NCI-H2029 (cell line): ENCODE data around the gene ELF3.
A peak's percentile ranks its signal among the peaks of the same experiment; 100 is the strongest.
"Not testable (repeated sequence)": the region's sequence is repeated elsewhere in the genome, so short reads cannot be mapped to it uniquely, and the experiment has no call there.

Experiments
- DNase-seq: peaks from one replicate; lab custom pipeline; 2025; lab: John Stamatoyannopoulos, UW

ELF3 gene

GRCh38 chr1:202034683-202035462 lies 24.5 kb downstream of the ELF3 start:
- peak; percentile 92 for DNase-seq

DNA sequence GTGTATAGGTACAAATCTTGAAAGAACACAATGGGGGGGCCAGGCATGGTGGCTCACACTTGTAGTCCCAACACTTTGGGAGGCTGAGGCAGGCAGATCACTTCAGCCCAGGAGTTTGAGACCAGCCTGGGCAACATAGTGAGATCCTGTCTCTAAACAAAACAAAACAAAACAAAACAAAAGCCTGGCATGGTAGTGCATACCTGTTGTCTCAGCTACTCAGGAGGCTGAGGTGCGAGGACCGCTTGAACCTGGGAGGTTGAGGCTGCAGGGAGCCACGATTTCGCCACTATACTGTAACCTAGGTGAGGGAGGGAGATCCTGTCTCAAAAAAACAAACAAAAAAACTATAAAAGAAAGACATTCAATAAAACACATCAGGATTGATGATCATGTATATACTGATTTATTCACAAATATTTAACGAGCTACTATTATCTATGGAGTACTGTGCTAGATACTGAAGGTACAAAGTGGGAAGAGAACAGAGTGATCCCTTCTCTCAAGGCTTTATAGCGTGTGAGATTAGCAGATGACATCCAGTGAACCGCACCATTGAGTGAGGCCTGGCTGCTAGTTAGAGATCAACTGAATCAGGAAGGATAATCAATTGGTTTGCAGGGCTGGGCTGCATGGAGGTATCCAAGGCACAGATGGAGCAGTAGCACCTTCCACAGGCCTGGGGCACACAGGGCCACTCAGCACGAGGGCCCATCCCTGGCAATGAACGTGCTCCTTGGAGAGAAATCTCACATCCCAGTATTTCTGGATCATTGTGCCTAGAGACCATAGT lies 26.4 kb downstream of the ELF3 start:
- DNase-seq, result no peak

DNA sequence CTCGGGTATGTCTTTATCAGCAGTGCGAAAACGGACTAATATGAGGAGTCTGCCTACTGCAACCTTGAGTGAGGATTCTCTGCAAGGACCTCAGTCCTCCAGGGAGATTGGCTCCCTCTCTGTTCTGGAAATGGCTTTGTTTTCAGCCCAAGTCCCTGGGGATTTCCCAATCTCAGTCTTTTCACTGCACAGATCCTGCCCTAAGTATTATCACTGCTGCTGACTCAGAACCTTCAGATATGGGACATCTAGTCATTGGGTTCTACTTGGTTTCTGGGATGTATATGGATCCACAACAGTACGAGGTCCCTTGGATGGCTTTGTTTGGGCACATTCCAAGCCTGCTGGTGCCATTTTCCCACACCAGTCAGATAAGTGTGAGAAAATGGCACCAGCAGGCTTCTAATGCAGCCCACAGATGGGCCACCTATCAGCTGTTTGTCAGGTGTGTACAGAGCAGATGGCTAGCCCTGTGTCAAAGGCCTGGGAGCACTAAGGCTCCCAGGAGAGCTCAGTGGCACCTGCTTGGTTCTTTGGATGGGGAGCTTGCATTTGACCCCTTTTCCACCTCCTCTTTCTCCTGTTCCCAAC lies 27.4 kb downstream of the ELF3 start:
- DNase-seq, result no peak

GRCh38 chr1:202038688-202039346 lies 28.4 kb downstream of the ELF3 start:
- DNase-seq, result no peak

- DNase-seq, result peak; percentile 84
Measured at GRCh38 chr1:202045705-202046104, 35.3 kb downstream of the ELF3 start.

- DNase-seq, result peak; percentile 96
Measured at GRCh38 chr1:202046227-202046626, 35.8 kb downstream of the ELF3 start.

GRCh38 chr1:202046748-202047708 lies 36.6 kb downstream of the ELF3 start:
- DNase-seq, result peak; percentile 78

GRCh38 chr1:202047977-202048376 lies 37.6 kb downstream of the ELF3 start:
- DNase-seq, result peak; percentile 49

- peak; percentile 47 for DNase-seq
Measured at GRCh38 chr1:202049129-202049528, 38.7 kb downstream of the ELF3 start.

GRCh38 chr1:202054094-202054493 lies 43.7 kb downstream of the ELF3 start:
- DNase-seq, result no peak

GRCh38 chr1:202054673-202055072 lies 44.3 kb downstream of the ELF3 start:
- not testable (repeated sequence) for DNase-seq

DNA sequence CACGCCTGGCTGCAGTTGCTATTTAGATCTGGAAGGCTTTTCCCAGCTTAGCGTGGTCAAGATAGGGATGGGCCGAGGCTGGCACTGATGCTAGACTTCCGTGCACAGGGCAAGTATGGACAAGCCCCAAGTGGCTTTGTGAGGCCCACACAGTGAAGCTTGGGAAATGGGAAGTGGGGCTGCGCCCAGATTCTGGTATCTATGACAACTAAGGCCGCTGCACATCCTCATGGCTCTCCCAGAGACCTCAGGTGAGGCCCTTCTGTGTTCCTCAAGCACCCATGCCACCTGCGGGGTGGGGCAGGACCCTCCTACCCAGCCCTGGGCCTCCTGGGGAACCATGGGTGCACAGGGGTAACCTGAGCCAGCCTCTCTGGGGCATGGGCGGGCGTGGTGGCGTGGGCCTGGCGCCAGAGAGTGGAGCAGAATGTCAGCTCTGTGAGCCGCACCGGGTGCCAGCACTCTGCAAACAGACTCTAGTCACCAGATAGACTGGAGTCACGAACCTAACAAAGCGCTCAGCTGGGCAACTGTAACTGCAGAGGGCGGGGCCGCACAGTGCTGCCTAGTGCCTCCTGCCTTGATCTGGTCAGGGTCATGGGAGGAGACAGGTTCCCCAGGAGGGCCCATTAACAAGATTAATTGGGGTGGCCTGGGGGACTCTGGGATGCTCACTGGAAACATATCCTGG lies 46.4 kb downstream of the ELF3 start:
- peak; percentile 97 for DNase-seq

DNA sequence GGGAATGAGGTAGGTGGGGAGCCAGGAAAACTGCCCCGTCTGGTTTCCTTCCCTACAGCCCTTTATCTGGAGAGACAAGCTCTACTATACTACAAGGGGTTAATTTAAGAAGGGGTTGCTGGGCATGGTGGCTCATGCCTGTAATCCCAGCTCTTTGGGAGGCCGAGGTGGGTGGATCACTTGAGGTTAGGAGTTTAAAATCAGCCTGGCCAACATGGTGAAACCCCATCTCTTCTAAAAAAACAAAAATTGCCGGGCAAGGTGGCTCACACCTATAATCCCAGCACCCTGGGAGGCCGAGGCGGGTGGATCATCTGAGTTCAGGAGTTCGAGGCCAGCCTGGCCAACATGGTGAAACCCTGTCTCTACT lies 46.9 kb downstream of the ELF3 start:
- not testable (repeated sequence) for DNase-seq

DNA sequence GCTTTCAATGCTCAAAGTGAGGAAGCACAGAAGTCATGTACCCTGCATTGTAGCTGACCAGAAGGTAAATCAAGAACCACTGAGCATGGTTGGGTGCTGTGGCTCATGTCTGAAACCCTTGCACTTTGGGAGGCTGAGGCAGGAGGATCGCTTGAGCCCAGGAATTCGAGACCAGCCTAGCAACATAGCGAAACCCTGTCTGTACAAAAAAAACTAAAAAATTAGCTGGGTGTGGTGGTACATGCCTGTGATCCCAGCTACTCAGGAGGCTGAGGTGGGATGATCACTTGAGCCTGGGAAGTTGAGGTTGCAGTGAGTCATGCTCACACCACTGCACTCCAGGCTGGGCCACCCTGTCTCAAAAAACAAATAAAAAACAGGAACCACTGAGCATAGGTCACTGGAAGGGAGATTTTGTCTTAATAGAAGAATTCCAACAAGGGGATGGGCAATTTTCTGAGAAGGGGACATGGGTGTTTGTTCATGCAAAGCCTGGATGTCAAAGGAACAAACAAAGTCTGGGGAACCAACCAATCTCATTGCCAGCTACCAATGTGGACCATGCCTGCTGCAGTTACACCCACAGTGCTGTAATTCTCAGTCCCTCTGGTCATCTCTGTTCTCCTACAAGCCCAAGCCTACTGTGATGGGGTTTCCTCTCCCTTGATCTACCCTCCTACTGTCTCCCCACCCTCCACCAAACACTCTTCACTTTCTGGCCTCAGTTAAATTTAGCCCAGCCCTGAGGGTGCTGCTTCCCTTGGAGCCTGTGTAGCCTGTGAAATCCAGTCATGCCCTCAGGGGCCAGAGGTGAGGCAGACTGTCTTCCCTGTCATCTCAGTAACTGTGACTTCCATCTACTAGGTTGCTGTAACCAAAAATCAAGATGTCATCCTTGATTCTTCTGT lies 47.9 kb downstream of the ELF3 start:
- no peak for DNase-seq

DNA sequence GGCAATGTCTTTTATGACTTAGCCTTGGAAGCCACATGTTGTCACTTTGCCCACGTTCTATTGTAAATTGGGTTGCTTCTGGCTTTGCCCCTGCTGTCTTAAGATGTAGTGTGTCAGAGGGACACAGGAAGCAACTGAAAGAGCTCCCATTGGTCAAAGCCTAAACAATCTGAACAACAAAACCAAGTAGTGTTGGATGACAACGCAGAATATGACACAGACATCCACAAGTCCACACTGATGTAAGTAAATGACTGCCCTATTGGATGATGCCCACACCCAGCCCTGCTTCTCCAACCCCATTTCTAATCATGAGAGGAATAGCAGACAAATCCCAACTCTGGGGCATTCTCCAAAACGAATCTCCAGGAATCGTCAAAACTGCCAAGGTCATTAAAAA lies 50.7 kb downstream of the ELF3 start:
- DNase-seq, result no peak

- not testable (repeated sequence) for DNase-seq
Measured at GRCh38 chr1:202061787-202062186, 51.4 kb downstream of the ELF3 start.

GRCh38 chr1:202062636-202063035 lies 52.2 kb downstream of the ELF3 start:
- DNase-seq, result not testable (repeated sequence)

DNA sequence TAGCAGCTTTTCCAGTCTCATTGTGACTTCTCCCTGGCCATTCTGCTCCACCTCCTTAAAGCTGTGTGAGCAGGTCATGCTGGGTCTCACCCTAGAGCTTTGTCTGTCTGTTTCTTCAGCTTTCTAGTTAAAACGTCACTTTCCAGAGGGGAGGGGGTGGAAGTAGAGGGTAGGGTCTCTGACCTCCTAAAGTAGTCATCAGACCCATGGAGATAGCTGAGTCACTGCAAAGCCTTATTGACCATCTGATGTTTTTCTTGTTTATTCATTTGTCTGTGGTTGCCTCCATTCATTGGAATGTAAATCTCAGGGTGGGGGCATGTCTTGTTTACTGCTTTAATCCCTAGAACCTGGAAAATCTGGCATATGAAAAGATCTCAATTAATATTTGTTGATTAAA lies 52.7 kb downstream of the ELF3 start:
- DNase-seq, result no peak

- DNase-seq, result not testable (repeated sequence)
Measured at GRCh38 chr1:202064889-202065312, 54.5 kb downstream of the ELF3 start.
